Effector memory CD4-positive, alpha-beta T cell (primary cell): Measurements from ENCODE around the gene RBM25.
"Not testable (repeated sequence)": the region's sequence is repeated elsewhere in the genome, so short reads cannot be mapped to it uniquely, and the experiment has no call there.

Experiments
- DNase-seq, 3 donors: peaks; one replicate each; pipeline ENCODE4 v3.0.0-alpha.2; 2020
- H3K27ac ChIP-seq: 2 replicates; pipeline ENCODE4 v1.7.0; 2013; ENCODE audit warnings: mild to moderate bottlenecking, low read length, moderate library complexity; ENCODE audit not compliant: insufficient read depth, poor library complexity, severe bottlenecking
- H3K27me3 ChIP-seq: replicated peaks from 2 replicates; pipeline ENCODE4 v1.7.0; 2013; ENCODE audit warnings: mild to moderate bottlenecking, low read length; ENCODE audit not compliant: insufficient read depth, control insufficient read depth, poor library complexity, severe bottlenecking
- H3K36me3 ChIP-seq: 2 replicates; pipeline ENCODE4 v1.7.0; 2013; ENCODE audit warnings: mild to moderate bottlenecking, low read length, moderate library complexity; ENCODE audit not compliant: control insufficient read depth, insufficient read depth
- H3K4me1 ChIP-seq: 2 replicates; pipeline ENCODE4 v1.7.0; 2013; ENCODE audit warnings: low read length, mild to moderate bottlenecking; ENCODE audit not compliant: control insufficient read depth, insufficient read depth, poor library complexity, severe bottlenecking
- H3K4me3 ChIP-seq: 2 replicates; pipeline ENCODE4 v1.7.0; 2013; ENCODE audit warnings: low read length, low read depth, mild to moderate bottlenecking; ENCODE audit not compliant: insufficient read depth, poor library complexity, severe bottlenecking
- H3K9me3 ChIP-seq: 2 replicates; pipeline ENCODE4 v1.7.0; 2013; ENCODE audit warnings: mild to moderate bottlenecking, low read length, moderate library complexity; ENCODE audit not compliant: control insufficient read depth

The RBM25 gene

DNA sequence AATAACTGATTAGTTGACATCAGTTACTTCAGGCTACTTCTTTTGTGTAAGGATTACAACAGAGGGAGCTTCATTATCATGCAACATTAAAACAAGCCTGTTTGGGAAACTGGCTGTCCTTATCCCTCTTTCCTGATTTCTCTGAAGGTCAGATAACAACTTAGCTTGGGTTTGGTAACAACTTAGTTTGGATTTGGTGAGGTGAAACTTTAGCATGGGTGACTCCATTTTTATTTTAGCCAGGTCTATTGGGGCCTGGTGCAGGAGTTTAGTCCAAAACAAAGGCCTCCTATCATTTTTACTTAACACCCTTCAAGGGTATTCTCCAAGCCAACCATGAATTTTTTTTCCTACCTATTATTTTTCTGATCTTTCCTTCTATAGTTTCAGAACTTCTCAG, 30.4 kb upstream of the RBM25 start:
- H3K27ac ChIP-seq: no peak overlapping the region
- no peak overlapping the region for H3K4me3 ChIP-seq
- H3K27me3 ChIP-seq: no peaks in the 10 kb centered on the region
- H3K4me1 ChIP-seq: peaks cover 5% of the 10 kb centered on the region
- H3K9me3 ChIP-seq: no peaks in the 10 kb centered on the region
- DNase-seq: no peak
- H3K36me3 ChIP-seq: peaks cover 5% of the 10 kb centered on the region

- H3K4me1 ChIP-seq, H3K4me3 ChIP-seq, H3K9me3 ChIP-seq, H3K27ac ChIP-seq, DNase-seq, H3K36me3 ChIP-seq, H3K27me3 ChIP-seq: not testable (repeated sequence)
Observed at GRCh38 chr14:73036706-73037450, 21.5 kb upstream of the RBM25 start.

- Histone ChIP-seq H3K27me3 (no peaks in the 10 kb centered on the region), H3K27ac (no peak overlapping the region), H3K9me3 (no peaks in the 10 kb centered on the region), H3K4me1 (no peaks in the 10 kb centered on the region), H3K4me3 (no peak overlapping the region), H3K36me3 (no peaks in the 10 kb centered on the region)
- DNase-seq: no peak
Observed at GRCh38 chr14:73047808-73048207, 10.5 kb upstream of the RBM25 start.

GRCh38 chr14:73049428-73049827, 8.9 kb upstream of the RBM25 start:
- DNase-seq: no peak

GRCh38 chr14:73055251-73055650, 3.1 kb upstream of the RBM25 start:
- H3K4me3 ChIP-seq: no peak overlapping the region
- no peaks in the 10 kb centered on the region for H3K9me3 ChIP-seq
- no peak for DNase-seq
- peaks cover 11% of the 10 kb centered on the region for H3K4me1 ChIP-seq
- H3K27me3 ChIP-seq: no peaks in the 10 kb centered on the region
- H3K36me3 ChIP-seq: no peaks in the 10 kb centered on the region
- H3K27ac ChIP-seq: no peak overlapping the region

More at GRCh38 chr14:73049428-73049827, 8.9 kb upstream of the RBM25 start:
- H3K9me3 ChIP-seq: no peaks in the 10 kb centered on the region
- no peaks in the 10 kb centered on the region for H3K27me3 ChIP-seq
- no peaks in the 10 kb centered on the region for H3K4me1 ChIP-seq
- no peak overlapping the region for H3K4me3 ChIP-seq
- no peaks in the 10 kb centered on the region for H3K36me3 ChIP-seq
- H3K27ac ChIP-seq: no peak overlapping the region

GRCh38 chr14:73057944-73058223, 450 bp upstream of the RBM25 start:
- H3K4me1 ChIP-seq: peaks cover 25% of the 10 kb centered on the region
- H3K27me3 ChIP-seq: no peaks in the 10 kb centered on the region
- DNase-seq: no peak
- no peaks in the 10 kb centered on the region for H3K36me3 ChIP-seq
- H3K9me3 ChIP-seq: no peaks in the 10 kb centered on the region
- peak overlapping the region; percentile 86 for H3K4me3 ChIP-seq
- peak overlapping the region; percentile 94 for H3K27ac ChIP-seq

DNA sequence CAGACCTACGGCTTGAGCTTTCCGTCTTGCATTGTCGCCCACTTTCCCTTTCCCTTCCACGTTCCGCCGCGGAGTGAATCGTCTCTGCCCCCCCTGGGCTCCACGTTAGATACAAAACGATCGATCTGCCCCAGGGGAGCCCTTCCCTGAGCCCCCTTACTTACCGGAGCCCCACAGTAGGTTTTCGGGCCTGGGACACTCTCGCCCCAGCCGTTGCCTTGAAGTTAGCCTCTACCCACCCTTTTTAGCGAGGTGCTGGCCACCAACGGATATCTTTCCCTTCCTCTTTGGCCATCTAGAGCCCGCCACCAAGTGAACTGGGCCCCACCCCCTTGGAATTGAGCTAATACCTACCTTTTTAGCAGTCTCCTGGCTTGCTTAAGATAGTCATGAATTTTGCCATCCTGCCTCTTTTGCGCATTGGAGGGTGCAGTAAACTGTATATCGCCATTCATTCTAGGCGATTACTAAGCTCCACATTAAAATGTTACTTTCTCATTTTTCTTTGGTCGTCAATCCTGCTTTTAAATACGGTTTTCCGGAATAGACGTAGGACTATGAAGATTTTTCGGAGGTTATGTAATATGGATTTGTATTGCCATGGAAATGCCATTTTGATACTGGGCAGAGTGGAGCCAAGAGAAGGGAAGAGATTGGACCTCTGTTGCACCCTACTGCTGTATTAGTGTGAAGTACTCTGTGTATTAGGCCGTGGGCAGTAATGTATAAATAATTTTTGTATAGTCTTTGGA, 764 bp downstream of the RBM25 start:
- peaks cover 3% of the 10 kb centered on the region for H3K36me3 ChIP-seq
- H3K27ac ChIP-seq: peak overlapping the region; percentile 94
- no peaks in the 10 kb centered on the region for H3K27me3 ChIP-seq
- H3K9me3 ChIP-seq: no peaks in the 10 kb centered on the region
- DNase-seq: no peak
- peak overlapping the region; percentile 86 for H3K4me3 ChIP-seq
- peaks cover 25% of the 10 kb centered on the region for H3K4me1 ChIP-seq

- DNase-seq: no peak
- Histone ChIP-seq H3K27me3 (no peaks in the 10 kb centered on the region), H3K4me1 (no peaks in the 10 kb centered on the region), H3K9me3 (no peaks in the 10 kb centered on the region), H3K27ac (no peak overlapping the region), H3K36me3 (peaks cover 38% of the 10 kb centered on the region), H3K4me3 (no peak overlapping the region)
Observed at GRCh38 chr14:73069585-73069984, 11.3 kb downstream of the RBM25 start.

- no peak overlapping the region for H3K27ac ChIP-seq
- H3K4me1 ChIP-seq: no peaks in the 10 kb centered on the region
- H3K36me3 ChIP-seq: peaks cover 49% of the 10 kb centered on the region
- H3K27me3 ChIP-seq: no peaks in the 10 kb centered on the region
- H3K9me3 ChIP-seq: no peaks in the 10 kb centered on the region
- no peak overlapping the region for H3K4me3 ChIP-seq
- DNase-seq: no peak
Observed at GRCh38 chr14:73091044-73091443, 32.7 kb downstream of the RBM25 start.

DNA sequence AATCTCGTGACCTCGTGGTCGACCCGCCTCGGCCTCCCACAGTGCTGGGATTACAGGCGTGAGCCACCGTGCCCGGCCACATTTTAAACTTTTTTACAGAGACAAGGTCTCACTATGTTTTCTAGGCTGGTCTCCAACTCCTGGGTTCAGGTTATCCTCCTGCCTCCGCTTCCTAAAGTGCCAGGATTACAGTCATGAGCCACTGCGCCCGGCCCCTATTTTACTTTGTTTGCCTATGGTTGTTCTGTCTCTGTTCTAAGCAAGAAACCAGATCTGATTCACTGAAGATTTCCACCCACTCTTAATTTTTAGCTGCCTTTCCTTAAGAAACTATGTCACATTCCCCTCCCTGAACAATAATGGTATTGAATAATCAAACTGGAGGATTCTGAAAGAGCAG, 39.1 kb downstream of the RBM25 start:
- no peak overlapping the region for H3K27ac ChIP-seq
- no peak overlapping the region for H3K4me3 ChIP-seq
- no peaks in the 10 kb centered on the region for H3K9me3 ChIP-seq
- H3K36me3 ChIP-seq: peaks cover 62% of the 10 kb centered on the region
- DNase-seq: no peak
- no peaks in the 10 kb centered on the region for H3K4me1 ChIP-seq
- H3K27me3 ChIP-seq: no peaks in the 10 kb centered on the region
